MCF 10A (cell line): ENCODE measurements around the gene CA9. TPM values are rescaled to one million over a fixed set of nuclear protein-coding genes. Genes with fewer than 3 reads are reported as not detected.

Experiments used
- BruUV-seq: library from RNA; stranded (reverse); fragments of 400-500 nt; replicated peaks from 2 replicates; lab custom pipeline; 2021; lab: Mats Ljungman, UMichigan
- CTCF ChIA-PET: fragments of 300-600 bp; sonication (Branson Sonifier 250); formaldehyde crosslinking; extraction: SDS; loops from one replicate; lab custom pipeline; 2021; ENCODE audit warnings: antibody characterized with exemption, inconsistent platforms; lab: Yijun Ruan, JAX
- POLR2A ChIA-PET: fragments of 300-600, 350-650 bp; sonication (Branson Sonifier 250); formaldehyde crosslinking; extraction: SDS; loops from one replicate; lab custom pipeline; 2020; ENCODE audit warnings: antibody characterized with exemption, inconsistent platforms; lab: Yijun Ruan, JAX
- DNase-seq: peaks from one replicate; pipeline ENCODE4 v3.0.0-alpha.2; 2018; ENCODE audit not compliant: unreplicated experiment
- H3K27ac Mint-ChIP-seq: one replicate; pipeline ENCODE4 v1.8.0; 2022; ENCODE audit warnings: mild to moderate bottlenecking, low read depth, mixed read lengths; ENCODE audit not compliant: unreplicated experiment
- H3K27me3 Mint-ChIP-seq: one replicate; pipeline ENCODE4 v1.8.0; 2022; ENCODE audit warnings: mixed read lengths; ENCODE audit not compliant: insufficient read depth, unreplicated experiment
- H3K36me3 Mint-ChIP-seq: one replicate; pipeline ENCODE4 v1.8.0; 2022; ENCODE audit warnings: mild to moderate bottlenecking, moderate library complexity, mixed read lengths; ENCODE audit not compliant: insufficient read depth, unreplicated experiment
- H3K4me1 Mint-ChIP-seq: one replicate; pipeline ENCODE4 v1.8.0; 2022; ENCODE audit warnings: mixed read lengths; ENCODE audit not compliant: insufficient read depth, unreplicated experiment
- H3K4me3 Mint-ChIP-seq: one replicate; pipeline ENCODE4 v1.8.0; 2022; ENCODE audit warnings: mild to moderate bottlenecking, moderate library complexity, mixed read lengths; ENCODE audit not compliant: unreplicated experiment
- H3K9me3 Mint-ChIP-seq: one replicate; pipeline ENCODE4 v1.8.0; 2022; ENCODE audit warnings: mixed read lengths; ENCODE audit not compliant: unreplicated experiment
- intact Hi-C: fragments of 100-400 bp; cut with micrococcal nuclease; formaldehyde crosslinking; loops from 2 replicates; pipeline ENCODE4 v1.14.1; 2022
- total RNA-seq: library from RNA; stranded (reverse); gene quantifications from 2 replicates; pipeline ENCODE4 v1.2.3, GENCODE V29; 2022
- TF ChIP-seq, protein P1 (sequence below): fragments of 200-600 bp; IDR thresholded peaks from one replicate; pipeline ENCODE4 v1.8.0; 2022; ENCODE audit warnings: antibody characterized with exemption, mild to moderate bottlenecking; ENCODE audit not compliant: unreplicated experiment

The CA9 gene
- total RNA-seq, 1 experiment from 2014 or later: not detected

- DNase-seq: no peak
- Mint-ChIP-seq H3K4me3 (no peak within 1 kb of the TSS), H3K36me3 (no peaks in the 10 kb centered on the region), H3K27ac (no peak within 1 kb of the TSS), H3K9me3 (no peaks in the 10 kb centered on the region), H3K27me3 (no peaks in the 10 kb centered on the region), H3K4me1 (peaks cover 5% of the 10 kb centered on the region)
- ChIA-PET POLR2A (no interaction called here), CTCF (interaction anchor here (0.6 to 0.9 kb wide), 3 partner anchors 30 to 82 kb away, joined by 3 read pairs; no protein-coding TSS in a partner anchor)
- TF ChIP-seq, protein P1, sequence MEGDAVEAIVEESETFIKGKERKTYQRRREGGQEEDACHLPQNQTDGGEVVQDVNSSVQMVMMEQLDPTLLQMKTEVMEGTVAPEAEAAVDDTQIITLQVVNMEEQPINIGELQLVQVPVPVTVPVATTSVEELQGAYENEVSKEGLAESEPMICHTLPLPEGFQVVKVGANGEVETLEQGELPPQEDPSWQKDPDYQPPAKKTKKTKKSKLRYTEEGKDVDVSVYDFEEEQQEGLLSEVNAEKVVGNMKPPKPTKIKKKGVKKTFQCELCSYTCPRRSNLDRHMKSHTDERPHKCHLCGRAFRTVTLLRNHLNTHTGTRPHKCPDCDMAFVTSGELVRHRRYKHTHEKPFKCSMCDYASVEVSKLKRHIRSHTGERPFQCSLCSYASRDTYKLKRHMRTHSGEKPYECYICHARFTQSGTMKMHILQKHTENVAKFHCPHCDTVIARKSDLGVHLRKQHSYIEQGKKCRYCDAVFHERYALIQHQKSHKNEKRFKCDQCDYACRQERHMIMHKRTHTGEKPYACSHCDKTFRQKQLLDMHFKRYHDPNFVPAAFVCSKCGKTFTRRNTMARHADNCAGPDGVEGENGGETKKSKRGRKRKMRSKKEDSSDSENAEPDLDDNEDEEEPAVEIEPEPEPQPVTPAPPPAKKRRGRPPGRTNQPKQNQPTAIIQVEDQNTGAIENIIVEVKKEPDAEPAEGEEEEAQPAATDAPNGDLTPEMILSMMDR: no peak
- intact Hi-C loops: loop anchor here (10.0 kb wide), 1 partner anchor 254 kb away; the partner anchor contains the start of genes HRCT1 and SPAAR
- BruUV-seq: no TSS peak
These were observed 23.2 kb upstream of the CA9 start, which contains the start of gene SIT1 for GRCh38 chr9:35650341-35651158. TSS of gene SIT1 (minus strand) at chr9:35650931. CDS start at chr9:35650853, 78 bp downstream.

DNA sequence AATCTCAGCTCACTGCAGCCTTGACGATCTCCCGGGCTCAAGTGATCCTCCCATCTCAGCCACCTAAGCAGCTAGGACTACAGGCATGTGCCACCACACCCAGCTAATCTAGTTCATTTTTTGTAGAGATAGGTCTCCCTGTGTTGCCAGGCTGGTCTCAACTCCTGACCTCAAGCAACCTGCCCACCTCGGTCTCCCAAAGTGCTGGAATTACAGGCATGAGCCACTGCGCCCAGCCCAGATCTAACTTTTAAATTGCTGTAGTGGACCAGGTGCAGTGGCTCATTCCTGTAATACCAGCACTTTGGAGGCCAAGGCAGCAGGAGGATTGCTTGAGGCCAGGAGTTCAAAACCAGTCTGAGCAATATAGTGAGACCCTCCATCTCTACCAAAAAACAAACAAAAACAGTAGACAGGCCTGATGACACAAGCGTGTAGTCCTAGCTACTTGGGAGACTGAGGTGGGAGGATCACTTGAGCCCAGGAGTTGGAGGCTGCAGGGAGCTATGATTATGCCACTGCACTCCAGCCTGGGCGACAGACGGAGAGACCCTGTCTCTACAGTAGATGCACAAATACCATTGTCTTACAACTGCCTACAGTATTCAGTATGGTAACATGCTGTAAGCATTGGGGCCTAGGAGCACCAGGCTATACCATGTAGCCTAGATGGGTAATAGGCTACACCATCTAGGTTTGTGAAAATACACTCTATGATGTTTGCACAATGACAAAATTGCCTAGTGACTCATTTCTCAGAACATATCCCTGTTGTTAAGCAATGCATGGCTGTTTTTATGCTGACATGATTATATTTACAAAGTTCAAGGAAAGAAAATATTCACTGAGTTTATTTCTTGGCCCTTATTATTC lies 21.5 kb upstream of the CA9 start:
- POLR2A ChIA-PET: interaction anchor here (0.7 to 1.4 kb wide), 3 partner anchors 74 to 96 kb away, joined by 3 to 6 read pairs (median 5); partner anchors contain the start of genes CREB3, GBA2, RGP1 and TLN1
- Mint-ChIP-seq H3K4me3 (no peak overlapping the region), H3K36me3 (no peaks in the 10 kb centered on the region), H3K27me3 (no peaks in the 10 kb centered on the region), H3K4me1 (peaks cover 5% of the 10 kb centered on the region), H3K9me3 (no peaks in the 10 kb centered on the region), H3K27ac (no peak overlapping the region)
- no TSS peak for BruUV-seq
- intact Hi-C loops: loop anchor here (10.0 kb wide), 1 partner anchor 253 kb away; the partner anchor contains the start of genes HRCT1 and SPAAR
- CTCF ChIA-PET: no interaction called here
- DNase-seq: peak; percentile 82
- TF ChIP-seq, protein P1: no peak

DNA sequence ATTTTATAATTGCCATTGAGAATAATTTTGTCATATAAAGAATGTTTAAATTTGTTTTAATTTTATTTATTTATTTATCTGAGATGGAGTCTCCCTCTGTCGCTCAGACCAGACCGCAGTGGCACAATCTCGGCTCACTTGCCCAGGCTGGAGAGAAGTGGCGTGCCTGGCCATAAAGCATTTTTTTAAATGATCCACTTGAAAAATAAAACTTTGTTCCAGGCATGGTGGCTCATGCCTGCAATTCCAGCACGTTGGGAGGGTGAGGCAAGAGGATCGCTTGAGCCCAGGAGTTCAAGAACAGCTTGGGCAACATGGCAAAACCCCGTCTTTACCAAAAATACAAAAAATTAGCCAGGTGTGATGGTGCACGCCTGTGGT lies 20.9 kb upstream of the CA9 start:
- TF ChIP-seq, protein P1: no peak
- Mint-ChIP-seq H3K9me3 (no peaks in the 10 kb centered on the region), H3K27me3 (no peaks in the 10 kb centered on the region), H3K27ac (peak overlapping the region; percentile 61), H3K4me3 (no peak overlapping the region), H3K36me3 (peaks cover 4% of the 10 kb centered on the region), H3K4me1 (no peaks in the 10 kb centered on the region)
- ChIA-PET CTCF (no interaction called here), POLR2A (interaction anchor here (1.4 kb wide), 1 partner anchor 79 kb away, joined by 6 read pairs; the partner anchor contains the start of genes CREB3 and TLN1)
- intact Hi-C loops: loop anchor here (10.0 kb wide), 1 partner anchor 252 kb away; the partner anchor contains the start of genes HRCT1 and SPAAR
- DNase-seq: no peak
- BruUV-seq: no TSS peak
